Right atrium auricular region (tissue), 2 donors: Measurements from ENCODE around the gene ACADSB. TPM values are rescaled to one million over a fixed set of nuclear protein-coding genes. Genes with fewer than 3 reads are reported as not detected.

ENCODE experiments used
- DNase-seq: peaks from one replicate; pipeline ENCODE4 v3.0.0-alpha.2; 2019; ENCODE audit warnings: low spot score
- H3K27ac ChIP-seq, 2 donors: fragments of 200-600 bp; sonication (generic); 1 replicate in 1 of 2; 2 replicates in 1 of 2; pipeline ENCODE4 v1.5.1; 2016 to 2019
- H3K27me3 ChIP-seq, 2 donors: fragments of 200-600 bp; sonication (generic); one replicate each; pipeline versions ENCODE4 v1.5.1 to v1.6.0; 2017 to 2019
- H3K36me3 ChIP-seq: fragments of 200-600 bp; sonication (generic); one replicate; pipeline ENCODE4 v1.5.1; 2016
- H3K4me1 ChIP-seq, 2 donors: fragments of 200-600 bp; sonication (generic); one replicate each; pipeline versions ENCODE4 v1.5.1 to v1.6.0; 2017 to 2019
- H3K4me3 ChIP-seq, 2 donors: fragments of 200-600 bp; sonication (generic); 1 replicate in 1 of 2; 2 replicates in 1 of 2; pipeline ENCODE4 v1.5.1; 2017 to 2019; ENCODE audit warnings: mild to moderate bottlenecking in 1 of 2, moderate library complexity in 1 of 2
- H3K9me3 ChIP-seq, 2 donors: fragments of 200-600 bp; sonication (generic); one replicate each; pipeline ENCODE4 v1.5.1; 2019
- total RNA-seq, 2 donors: library from RNA; depleted of rRNA; stranded (reverse); fragments of >200 nt; gene quantifications; one replicate each; pipeline ENCODE4 v1.1.0, GENCODE V29; 2016
- TF ChIP-seq, protein P1 (sequence below), 2 donors: fragments of 200-600 bp; sonication (generic); IDR thresholded peaks; one replicate each; pipeline ENCODE4 v1.5.1; 2019; ENCODE audit warnings: antibody characterized with exemption in 2 of 2

Gene ACADSB
- total RNA-seq, 2 donors from 2014 or later = 17.7 to 41.1 TPM

DNA sequence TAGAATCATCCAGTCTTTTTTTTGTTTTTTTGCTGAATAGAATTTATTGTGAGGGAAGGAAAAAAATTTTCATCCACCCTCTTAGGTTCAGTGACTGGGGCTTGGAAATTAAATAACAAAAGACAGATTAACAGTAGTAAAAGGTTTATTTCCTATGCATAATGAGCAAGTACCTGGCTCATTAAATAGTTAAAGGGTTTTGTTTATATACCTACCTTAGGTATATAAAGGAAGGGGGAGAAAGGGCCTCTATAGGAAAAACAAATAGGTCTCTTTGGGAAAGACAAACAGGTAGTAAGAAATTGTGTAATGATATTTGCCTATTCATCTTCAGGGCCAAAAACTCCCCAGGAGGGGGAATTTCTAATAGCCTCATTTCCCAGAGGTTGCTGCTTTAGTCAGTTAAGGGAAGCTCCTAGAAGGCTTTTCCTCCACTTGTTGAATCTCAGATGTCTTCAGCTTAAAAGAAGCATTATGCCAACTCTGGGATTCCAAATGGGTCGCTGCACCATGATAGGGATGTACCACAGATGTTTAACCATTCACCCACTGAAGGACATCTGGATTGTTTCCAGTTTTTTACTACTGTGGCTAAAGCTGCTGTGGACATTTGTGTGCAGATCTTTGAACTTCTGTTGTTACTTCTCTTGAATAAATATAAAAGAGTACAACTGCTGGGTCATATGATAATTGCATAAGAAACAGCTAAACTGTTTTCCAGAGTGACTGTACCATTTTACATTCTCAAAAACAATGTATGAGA is 11.3 kb downstream of the ACADSB start:
- no peak for DNase-seq
- Histone ChIP-seq H3K4me1 (no peaks in the 10 kb centered on the region), H3K36me3 (no peaks in the 10 kb centered on the region), H3K27ac (no peak overlapping the region), H3K4me3 (no peak overlapping the region), H3K27me3 (no peaks in the 10 kb centered on the region), H3K9me3 (no peaks in the 10 kb centered on the region)
- TF ChIP-seq, protein P1, sequence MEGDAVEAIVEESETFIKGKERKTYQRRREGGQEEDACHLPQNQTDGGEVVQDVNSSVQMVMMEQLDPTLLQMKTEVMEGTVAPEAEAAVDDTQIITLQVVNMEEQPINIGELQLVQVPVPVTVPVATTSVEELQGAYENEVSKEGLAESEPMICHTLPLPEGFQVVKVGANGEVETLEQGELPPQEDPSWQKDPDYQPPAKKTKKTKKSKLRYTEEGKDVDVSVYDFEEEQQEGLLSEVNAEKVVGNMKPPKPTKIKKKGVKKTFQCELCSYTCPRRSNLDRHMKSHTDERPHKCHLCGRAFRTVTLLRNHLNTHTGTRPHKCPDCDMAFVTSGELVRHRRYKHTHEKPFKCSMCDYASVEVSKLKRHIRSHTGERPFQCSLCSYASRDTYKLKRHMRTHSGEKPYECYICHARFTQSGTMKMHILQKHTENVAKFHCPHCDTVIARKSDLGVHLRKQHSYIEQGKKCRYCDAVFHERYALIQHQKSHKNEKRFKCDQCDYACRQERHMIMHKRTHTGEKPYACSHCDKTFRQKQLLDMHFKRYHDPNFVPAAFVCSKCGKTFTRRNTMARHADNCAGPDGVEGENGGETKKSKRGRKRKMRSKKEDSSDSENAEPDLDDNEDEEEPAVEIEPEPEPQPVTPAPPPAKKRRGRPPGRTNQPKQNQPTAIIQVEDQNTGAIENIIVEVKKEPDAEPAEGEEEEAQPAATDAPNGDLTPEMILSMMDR (IDR thresholded peaks at IDR 0.05) = no peak

DNA sequence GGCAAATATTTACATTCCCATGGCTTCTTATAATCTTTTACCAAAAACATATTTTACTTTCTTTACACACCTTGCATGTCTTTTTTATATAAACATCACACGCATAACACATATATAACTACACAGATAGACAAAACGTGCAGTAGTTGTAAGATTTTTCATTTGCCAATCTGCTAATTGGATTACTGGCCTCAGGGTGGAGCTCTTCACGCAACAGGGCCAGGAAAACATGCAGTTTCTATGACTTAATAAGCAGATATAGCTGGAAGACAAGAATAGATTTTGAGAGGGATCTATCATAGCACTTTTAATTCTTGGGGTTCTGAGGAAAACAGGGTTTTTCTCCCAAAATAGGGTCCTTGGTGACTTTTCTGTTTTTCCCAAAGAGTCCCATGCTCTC is 12.7 kb downstream of the ACADSB start:
- Histone ChIP-seq H3K27me3 (no peaks in the 10 kb centered on the region), H3K4me1 (no peaks in the 10 kb centered on the region), H3K4me3 (no peak overlapping the region), H3K9me3 (no peaks in the 10 kb centered on the region), H3K27ac (no peak overlapping the region), H3K36me3 (no peaks in the 10 kb centered on the region)
- DNase-seq = no peak
- TF ChIP-seq, protein P1 (IDR thresholded peaks at IDR 0.05) = no peak

- TF ChIP-seq, protein P1 (IDR thresholded peaks at IDR 0.05) = no peak
- DNase-seq = no peak
- H3K27me3 ChIP-seq = no peaks in the 10 kb centered on the region
- no peak overlapping the region for H3K4me3 ChIP-seq
- no peak overlapping the region for H3K27ac ChIP-seq
- H3K4me1 ChIP-seq = no peaks in the 10 kb centered on the region
- no peaks in the 10 kb centered on the region for H3K9me3 ChIP-seq
- no peaks in the 10 kb centered on the region for H3K36me3 ChIP-seq
These were observed 15.7 kb downstream of the ACADSB start for GRCh38 chr10:123024540-123024939.

DNA sequence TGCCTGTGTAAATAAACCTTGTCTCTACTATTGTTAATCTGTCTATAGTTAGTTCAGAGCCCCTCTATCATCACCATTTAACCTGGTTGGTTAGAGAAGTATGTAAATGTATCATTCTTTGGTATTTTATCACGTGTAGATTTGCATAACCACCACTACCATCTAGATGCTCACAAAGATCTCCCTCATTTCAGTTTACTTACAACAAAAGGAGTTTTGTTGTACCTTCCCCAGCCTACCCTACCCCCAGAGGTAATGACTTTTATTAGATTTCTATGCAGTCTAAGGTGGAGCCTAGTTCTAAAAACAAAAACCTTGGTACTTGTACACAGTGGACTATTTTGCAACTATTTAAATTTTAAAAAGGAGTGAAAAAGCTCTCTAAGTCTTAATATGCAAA is 17.5 kb downstream of the ACADSB start:
- Histone ChIP-seq H3K4me1 (no peaks in the 10 kb centered on the region), H3K9me3 (no peaks in the 10 kb centered on the region), H3K4me3 (no peak overlapping the region), H3K36me3 (no peaks in the 10 kb centered on the region), H3K27me3 (no peaks in the 10 kb centered on the region), H3K27ac (no peak overlapping the region)
- TF ChIP-seq, protein P1 (IDR thresholded peaks at IDR 0.05) = no peak
- DNase-seq = no peak

DNA sequence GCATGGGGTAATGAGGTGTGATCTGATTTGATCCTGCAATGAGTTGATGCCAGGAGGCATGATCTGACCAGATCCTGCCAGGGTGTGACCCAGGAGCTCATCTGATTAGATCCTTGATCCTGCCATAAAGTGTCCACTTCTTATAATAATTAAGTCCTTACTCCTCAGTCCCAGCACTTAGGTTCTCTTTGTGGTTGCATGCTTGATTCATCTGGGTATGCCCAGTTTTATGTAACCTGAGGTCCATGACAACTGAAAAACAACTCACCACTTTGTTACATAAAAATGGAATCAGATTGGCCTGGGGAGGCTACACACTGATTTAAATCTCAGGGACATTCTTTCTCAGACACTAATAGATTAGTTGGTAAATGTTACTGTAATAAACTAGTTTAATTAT is 19.1 kb downstream of the ACADSB start:
- Histone ChIP-seq H3K4me3 (no peak overlapping the region), H3K27ac (no peak overlapping the region), H3K36me3 (no peaks in the 10 kb centered on the region), H3K4me1 (no peaks in the 10 kb centered on the region), H3K27me3 (no peaks in the 10 kb centered on the region), H3K9me3 (no peaks in the 10 kb centered on the region)
- no peak for DNase-seq
- TF ChIP-seq, protein P1 (IDR thresholded peaks at IDR 0.05) = no peak

DNA sequence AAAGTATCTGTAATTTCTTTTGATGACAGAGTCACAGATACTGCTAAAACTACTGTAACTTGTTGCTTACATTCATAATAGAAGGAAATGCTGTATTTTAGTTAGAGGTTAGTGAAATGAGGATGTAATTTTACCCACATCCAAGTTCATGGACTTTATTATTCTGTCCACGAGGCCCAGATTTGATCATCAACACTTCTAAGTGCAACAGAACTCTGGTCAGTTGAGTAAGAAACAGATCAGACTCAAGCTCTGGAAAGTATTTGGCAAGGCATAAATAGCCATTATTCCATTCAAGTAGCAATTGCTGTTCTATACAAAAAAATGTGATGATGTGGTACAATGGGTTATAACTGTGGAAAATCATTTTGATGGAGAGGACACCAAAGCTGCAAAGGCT is 22.3 kb downstream of the ACADSB start:
- H3K27ac ChIP-seq = no peak overlapping the region
- TF ChIP-seq, protein P1 (IDR thresholded peaks at IDR 0.05) = no peak
- H3K36me3 ChIP-seq = peaks cover 16% of the 10 kb centered on the region
- DNase-seq = no peak
- no peaks in the 10 kb centered on the region for H3K4me1 ChIP-seq
- H3K4me3 ChIP-seq = no peak overlapping the region
- no peaks in the 10 kb centered on the region for H3K9me3 ChIP-seq
- H3K27me3 ChIP-seq = no peaks in the 10 kb centered on the region
